Activated naive CD8-positive, alpha-beta T cell treated with anti-CD3 and anti-CD28 coated beads, Interleukin-2, amount 50 U/mL, for 24 hours (primary cell): ENCODE results near the gene KNTC1.
"Not testable (repeated sequence)": the region's sequence is repeated elsewhere in the genome, so short reads cannot be mapped to it uniquely, and the experiment has no call there.

ENCODE experiments used
- ATAC-seq: fragments of 150-1000 bp; cut with Tn5 transposase; one replicate; pipeline ENCODE4 v1.10.0; 2021
- DNase-seq: peaks from one replicate; pipeline ENCODE4 v3.0.0; 2021
- H3K27ac Mint-ChIP-seq: one replicate; pipeline ENCODE4 v1.8.0; 2021; ENCODE audit warnings: mild to moderate bottlenecking, mixed read lengths
- H3K27me3 Mint-ChIP-seq: one replicate; pipeline ENCODE4 v1.8.0; 2021; ENCODE audit warnings: mixed read lengths
- H3K36me3 Mint-ChIP-seq: one replicate; pipeline ENCODE4 v1.8.0; 2021; ENCODE audit warnings: low read depth, mixed read lengths
- H3K4me1 Mint-ChIP-seq: one replicate; pipeline ENCODE4 v1.8.0; 2021; ENCODE audit warnings: mixed read lengths
- H3K4me3 Mint-ChIP-seq: one replicate; pipeline ENCODE4 v1.8.0; 2021; ENCODE audit warnings: mild to moderate bottlenecking, moderate library complexity, mixed read lengths
- H3K9me3 Mint-ChIP-seq: one replicate; pipeline ENCODE4 v1.8.0; 2021; ENCODE audit warnings: mixed read lengths

Gene KNTC1

GRCh38 chr12:122501489-122501989 lies 25.5 kb upstream of the KNTC1 start:
- peak overlapping the region; percentile 92 for H3K4me3 Mint-ChIP-seq
- peaks cover 51% of the 10 kb centered on the region for H3K36me3 Mint-ChIP-seq

GRCh38 chr12:122503147-122503751 lies 23.8 kb upstream of the KNTC1 start:
- Mint-ChIP-seq H3K27ac (peak overlapping the region; percentile 23), H3K4me3 (no peak overlapping the region), H3K9me3 (no peaks in the 10 kb centered on the region), H3K4me1 (peaks cover 29% of the 10 kb centered on the region), H3K36me3 (peaks cover 63% of the 10 kb centered on the region), H3K27me3 (no peaks in the 10 kb centered on the region)
- DNase-seq (no peak), ATAC-seq (no peak)

More at GRCh38 chr12:122501489-122501989, 25.5 kb upstream of the KNTC1 start:
- no peak for ATAC-seq
- Mint-ChIP-seq H3K27ac (peak overlapping the region; percentile 96), H3K9me3 (no peaks in the 10 kb centered on the region), H3K27me3 (no peaks in the 10 kb centered on the region), H3K4me1 (peaks cover 37% of the 10 kb centered on the region)
- no peak for DNase-seq

GRCh38 chr12:122503783-122504590 lies 23.1 kb upstream of the KNTC1 start:
- ATAC-seq: no peak

GRCh38 chr12:122505419-122506051 lies 21.5 kb upstream of the KNTC1 start:
- H3K27me3 Mint-ChIP-seq: no peaks in the 10 kb centered on the region
- H3K27ac Mint-ChIP-seq: no peak overlapping the region
- ATAC-seq (no peak), DNase-seq (no peak)
- no peak overlapping the region for H3K4me3 Mint-ChIP-seq
- H3K9me3 Mint-ChIP-seq: no peaks in the 10 kb centered on the region
- peaks cover 73% of the 10 kb centered on the region for H3K36me3 Mint-ChIP-seq
- peaks cover 16% of the 10 kb centered on the region for H3K4me1 Mint-ChIP-seq

More at GRCh38 chr12:122503783-122504590, 23.1 kb upstream of the KNTC1 start:
- H3K36me3 Mint-ChIP-seq: peaks cover 62% of the 10 kb centered on the region
- H3K4me1 Mint-ChIP-seq: peaks cover 22% of the 10 kb centered on the region
- peak overlapping the region; percentile 23 for H3K27ac Mint-ChIP-seq
- no peaks in the 10 kb centered on the region for H3K9me3 Mint-ChIP-seq
- no peak for DNase-seq
- H3K4me3 Mint-ChIP-seq: no peak overlapping the region
- H3K27me3 Mint-ChIP-seq: no peaks in the 10 kb centered on the region

- ATAC-seq: no peak
- H3K27ac Mint-ChIP-seq: peak overlapping the region; percentile 52
Observed at GRCh38 chr12:122506393-122506938, 20.6 kb upstream of the KNTC1 start.

GRCh38 chr12:122508163-122508562 lies 18.9 kb upstream of the KNTC1 start:
- Mint-ChIP-seq H3K36me3 (peaks cover 78% of the 10 kb centered on the region), H3K9me3 (no peaks in the 10 kb centered on the region), H3K4me3 (no peak overlapping the region), H3K27ac (no peak overlapping the region), H3K4me1 (no peaks in the 10 kb centered on the region), H3K27me3 (no peaks in the 10 kb centered on the region)
- ATAC-seq (no peak), DNase-seq (no peak)

More at GRCh38 chr12:122506393-122506938, 20.6 kb upstream of the KNTC1 start:
- Mint-ChIP-seq H3K9me3 (no peaks in the 10 kb centered on the region), H3K27me3 (no peaks in the 10 kb centered on the region), H3K4me3 (no peak overlapping the region), H3K36me3 (peaks cover 75% of the 10 kb centered on the region), H3K4me1 (peaks cover 9% of the 10 kb centered on the region)
- no peak for DNase-seq

GRCh38 chr12:122513028-122513427 lies 14.0 kb upstream of the KNTC1 start:
- H3K27ac Mint-ChIP-seq, DNase-seq, H3K4me3 Mint-ChIP-seq, H3K27me3 Mint-ChIP-seq, H3K4me1 Mint-ChIP-seq, H3K9me3 Mint-ChIP-seq, ATAC-seq: not testable (repeated sequence)
- H3K36me3 Mint-ChIP-seq: peaks cover 85% of the 10 kb centered on the region

- H3K9me3 Mint-ChIP-seq: no peaks in the 10 kb centered on the region
- no peaks in the 10 kb centered on the region for H3K27me3 Mint-ChIP-seq
Observed at GRCh38 chr12:122513660-122514059, 13.4 kb upstream of the KNTC1 start.

GRCh38 chr12:122515275-122515674 lies 11.8 kb upstream of the KNTC1 start:
- ATAC-seq: no peak
- DNase-seq: no peak
- H3K36me3 Mint-ChIP-seq: peaks cover 85% of the 10 kb centered on the region
- H3K4me1 Mint-ChIP-seq: peaks cover 21% of the 10 kb centered on the region
- no peak overlapping the region for H3K4me3 Mint-ChIP-seq
- H3K27ac Mint-ChIP-seq: no peak overlapping the region
- no peaks in the 10 kb centered on the region for H3K27me3 Mint-ChIP-seq
- H3K9me3 Mint-ChIP-seq: no peaks in the 10 kb centered on the region

More at GRCh38 chr12:122513660-122514059, 13.4 kb upstream of the KNTC1 start:
- DNase-seq (no peak), ATAC-seq (no peak)
- no peak overlapping the region for H3K27ac Mint-ChIP-seq
- peaks cover 11% of the 10 kb centered on the region for H3K4me1 Mint-ChIP-seq
- peaks cover 87% of the 10 kb centered on the region for H3K36me3 Mint-ChIP-seq
- no peak overlapping the region for H3K4me3 Mint-ChIP-seq

GRCh38 chr12:122516544-122517361 lies 10.3 kb upstream of the KNTC1 start:
- no peak for DNase-seq
- no peak for ATAC-seq
- peaks cover 31% of the 10 kb centered on the region for H3K4me1 Mint-ChIP-seq
- no peaks in the 10 kb centered on the region for H3K27me3 Mint-ChIP-seq
- peak overlapping the region; percentile 13 for H3K27ac Mint-ChIP-seq
- H3K9me3 Mint-ChIP-seq: no peaks in the 10 kb centered on the region
- H3K4me3 Mint-ChIP-seq: no peak overlapping the region
- H3K36me3 Mint-ChIP-seq: peaks cover 88% of the 10 kb centered on the region

- peaks cover 41% of the 10 kb centered on the region for H3K4me1 Mint-ChIP-seq
- H3K27me3 Mint-ChIP-seq: no peaks in the 10 kb centered on the region
- DNase-seq: no peak
- peaks cover 85% of the 10 kb centered on the region for H3K36me3 Mint-ChIP-seq
- H3K9me3 Mint-ChIP-seq: no peaks in the 10 kb centered on the region
- peak; percentile 59 for ATAC-seq
- H3K27ac Mint-ChIP-seq: peak overlapping the region; percentile 19
- no peak overlapping the region for H3K4me3 Mint-ChIP-seq
Observed at GRCh38 chr12:122517877-122518276, 9.2 kb upstream of the KNTC1 start.

- Mint-ChIP-seq H3K9me3 (no peaks in the 10 kb centered on the region), H3K4me3 (no peak overlapping the region), H3K4me1 (peaks cover 51% of the 10 kb centered on the region), H3K36me3 (peaks cover 87% of the 10 kb centered on the region), H3K27ac (peak overlapping the region; percentile 49), H3K27me3 (no peaks in the 10 kb centered on the region)
- ATAC-seq (no peak), DNase-seq (no peak)
Observed at GRCh38 chr12:122518908-122519307, 8.1 kb upstream of the KNTC1 start.

- Mint-ChIP-seq H3K36me3 (peaks cover 89% of the 10 kb centered on the region), H3K4me3 (no peak overlapping the region), H3K27me3 (no peaks in the 10 kb centered on the region), H3K4me1 (peaks cover 56% of the 10 kb centered on the region), H3K27ac (peak overlapping the region; percentile 17), H3K9me3 (no peaks in the 10 kb centered on the region)
- ATAC-seq (no peak), DNase-seq (no peak)
Observed at GRCh38 chr12:122519418-122519817, 7.6 kb upstream of the KNTC1 start.

- Mint-ChIP-seq H3K36me3 (peaks cover 89% of the 10 kb centered on the region), H3K4me1 (peaks cover 58% of the 10 kb centered on the region), H3K27me3 (no peaks in the 10 kb centered on the region), H3K9me3 (no peaks in the 10 kb centered on the region), H3K4me3 (no peak overlapping the region), H3K27ac (peak overlapping the region; percentile 79)
- ATAC-seq: no peak
- DNase-seq: no peak
Observed at GRCh38 chr12:122520676-122521075, 6.4 kb upstream of the KNTC1 start.
